CD4-positive, alpha-beta T cell (primary cell): ENCODE data around the gene MTHFD2. TPM values are rescaled to one million over a fixed set of nuclear protein-coding genes. Genes with fewer than 3 reads are reported as not detected.

Experiments
- ATAC-seq: fragments of 200-7000 bp; cut with Tn5 transposase; one replicate; pipeline ENCODE4 v1.10.0; 2022; ENCODE audit warnings: mild to moderate bottlenecking; ENCODE audit not compliant: poor library complexity
- CTCF ChIA-PET: fragments of 350-600 bp; sonication (Branson Sonifier 250); formaldehyde crosslinking; loops from one replicate; lab custom pipeline; 2021; ENCODE audit warnings: antibody characterized with exemption, inconsistent platforms; lab: Charles Lee
- POLR2A ChIA-PET: fragments of 350-600 bp; sonication (Branson Sonifier 250); formaldehyde crosslinking; loops from one replicate; lab custom pipeline; 2021; ENCODE audit warnings: antibody characterized with exemption, inconsistent platforms; lab: Charles Lee
- DNase-seq, 14 experiments: peaks; one replicate each; pipeline ENCODE4 v3.0.0-alpha.2; 2013 to 2020; ENCODE audit warnings: mixed read lengths in 2 of 14
- H3K27ac ChIP-seq, 2 donors: one replicate each; pipeline versions ENCODE4 v1.5.1 to v1.7.0; 2013; ENCODE audit warnings: low read length in 2 of 2, low read depth in 1 of 2, mild to moderate bottlenecking in 1 of 2
- H3K27me3 ChIP-seq, 2 experiments: 1 replicate in 1 of 2; 2 replicates in 1 of 2; pipeline versions ENCODE4 v1.6.1 to v1.7.0; 2013; ENCODE audit warnings: low read length in 2 of 2, control low read depth in 1 of 2, mild to moderate bottlenecking in 1 of 2, moderate library complexity in 1 of 2; ENCODE audit not compliant: insufficient read depth in 2 of 2, control insufficient read depth in 1 of 2
- H3K36me3 ChIP-seq: one replicate; pipeline ENCODE4 v1.6.1; 2013; ENCODE audit warnings: low read length, control low read depth; ENCODE audit not compliant: insufficient read depth
- H3K4me1 ChIP-seq: one replicate; pipeline ENCODE4 v1.6.1; 2013; ENCODE audit warnings: low read length, control low read depth; ENCODE audit not compliant: insufficient read depth
- H3K4me3 ChIP-seq: one replicate; pipeline ENCODE4 v1.5.1; 2013; ENCODE audit warnings: mild to moderate bottlenecking, low read length, moderate library complexity
- H3K9me3 ChIP-seq, 2 experiments: 1 replicate in 1 of 2; 2 replicates in 1 of 2; pipeline versions ENCODE4 v1.6.1 to v1.7.0; 2013; ENCODE audit warnings: low read length in 2 of 2, mild to moderate bottlenecking in 2 of 2, control low read depth in 1 of 2, moderate library complexity in 1 of 2; ENCODE audit not compliant: control insufficient read depth in 1 of 2, insufficient read depth in 1 of 2
- H3K27ac Mint-ChIP-seq: one replicate; pipeline ENCODE4 v1.8.0; 2020; ENCODE audit warnings: mixed read lengths
- H3K27me3 Mint-ChIP-seq: one replicate; pipeline ENCODE4 v1.8.0; 2021; ENCODE audit warnings: mixed read lengths
- H3K36me3 Mint-ChIP-seq: one replicate; pipeline ENCODE4 v1.8.0; 2021; ENCODE audit warnings: low read depth, mixed read lengths
- H3K4me1 Mint-ChIP-seq: one replicate; pipeline ENCODE4 v1.8.0; 2021; ENCODE audit warnings: low read depth, mixed read lengths
- H3K4me3 Mint-ChIP-seq: one replicate; pipeline ENCODE4 v1.8.0; 2020; ENCODE audit warnings: mild to moderate bottlenecking, mixed read lengths
- H3K9me3 Mint-ChIP-seq: one replicate; pipeline ENCODE4 v1.8.0; 2020; ENCODE audit warnings: mixed read lengths
- intact Hi-C, 2 experiments: fragments of 100-400 bp; cut with DNase I in 1 of 2; cut with micrococcal nuclease in 1 of 2; formaldehyde crosslinking; loops; one replicate each; pipeline versions ENCODE4 v1.15.1 to v1.9.0; 2023 to 2025; cut with DNase I, micrococcal nuclease
- total RNA-seq, 174 experiments: library from RNA in 2 of 174; stranded (reverse) in 2 of 174; gene quantifications; one replicate each; pipeline ENCODE4 v1.2.3 and lab custom pipeline; 2021 to 2026
- TF ChIP-seq, protein P1 (sequence below): fragments of 200-600 bp; IDR thresholded peaks from one replicate; pipeline ENCODE4 v1.8.0; 2022; ENCODE audit warnings: antibody characterized with exemption, mild to moderate bottlenecking

The MTHFD2 gene
- total RNA-seq, 2 experiments from 2014 or later: 18.6 to 21.6 TPM

DNA sequence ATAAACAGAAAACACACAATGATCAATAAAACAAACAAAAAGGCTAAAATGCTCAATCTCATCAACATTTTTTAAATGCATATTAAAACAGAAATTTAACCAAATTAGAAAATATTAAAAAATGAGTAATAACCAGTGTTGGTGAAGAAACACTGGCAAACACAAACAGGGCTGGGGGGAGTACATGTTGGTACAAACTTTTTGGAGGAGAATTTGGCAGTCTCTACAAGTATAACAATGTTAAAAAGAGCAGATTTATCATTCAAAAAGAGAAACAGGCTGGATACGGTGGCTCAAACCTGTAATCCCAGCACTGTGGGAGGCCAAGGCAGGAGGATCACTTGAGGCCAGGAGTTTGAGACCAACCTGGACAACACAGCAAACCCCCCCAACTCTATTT lies 33.7 kb upstream of the MTHFD2 start:
- intact Hi-C loops: no loop called here
- Histone ChIP-seq H3K4me3 (no peak overlapping the region), H3K4me1 (no peaks in the 10 kb centered on the region), H3K36me3 (peaks cover 94% of the 10 kb centered on the region), H3K27ac (no peak overlapping the region), H3K9me3 (no peaks in the 10 kb centered on the region), H3K27me3 (no peaks in the 10 kb centered on the region)
- Mint-ChIP-seq H3K36me3 (peaks cover 98% of the 10 kb centered on the region), H3K4me1 (no peaks in the 10 kb centered on the region), H3K9me3 (no peaks in the 10 kb centered on the region), H3K4me3 (no peak overlapping the region), H3K27me3 (no peaks in the 10 kb centered on the region), H3K27ac (no peak overlapping the region)
- POLR2A ChIA-PET: interaction anchor here (2.1 kb wide), 1 partner anchor 14 kb away, joined by 7 read pairs; the partner anchor contains the start of gene MOB1A
- no peak for ATAC-seq
- TF ChIP-seq, protein P1, sequence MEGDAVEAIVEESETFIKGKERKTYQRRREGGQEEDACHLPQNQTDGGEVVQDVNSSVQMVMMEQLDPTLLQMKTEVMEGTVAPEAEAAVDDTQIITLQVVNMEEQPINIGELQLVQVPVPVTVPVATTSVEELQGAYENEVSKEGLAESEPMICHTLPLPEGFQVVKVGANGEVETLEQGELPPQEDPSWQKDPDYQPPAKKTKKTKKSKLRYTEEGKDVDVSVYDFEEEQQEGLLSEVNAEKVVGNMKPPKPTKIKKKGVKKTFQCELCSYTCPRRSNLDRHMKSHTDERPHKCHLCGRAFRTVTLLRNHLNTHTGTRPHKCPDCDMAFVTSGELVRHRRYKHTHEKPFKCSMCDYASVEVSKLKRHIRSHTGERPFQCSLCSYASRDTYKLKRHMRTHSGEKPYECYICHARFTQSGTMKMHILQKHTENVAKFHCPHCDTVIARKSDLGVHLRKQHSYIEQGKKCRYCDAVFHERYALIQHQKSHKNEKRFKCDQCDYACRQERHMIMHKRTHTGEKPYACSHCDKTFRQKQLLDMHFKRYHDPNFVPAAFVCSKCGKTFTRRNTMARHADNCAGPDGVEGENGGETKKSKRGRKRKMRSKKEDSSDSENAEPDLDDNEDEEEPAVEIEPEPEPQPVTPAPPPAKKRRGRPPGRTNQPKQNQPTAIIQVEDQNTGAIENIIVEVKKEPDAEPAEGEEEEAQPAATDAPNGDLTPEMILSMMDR: no peak
- DNase-seq: no peak
- CTCF ChIA-PET: no interaction called here

GRCh38 chr2:74168739-74169138 lies 29.7 kb upstream of the MTHFD2 start:
- Histone ChIP-seq H3K36me3 (peaks cover 86% of the 10 kb centered on the region), H3K4me1 (peaks cover 7% of the 10 kb centered on the region), H3K27ac (no peak overlapping the region), H3K27me3 (no peaks in the 10 kb centered on the region), H3K9me3 (no peaks in the 10 kb centered on the region), H3K4me3 (no peak overlapping the region)
- CTCF ChIA-PET: no interaction called here
- H3K27me3 Mint-ChIP-seq: no peaks in the 10 kb centered on the region
- H3K9me3 Mint-ChIP-seq: no peaks in the 10 kb centered on the region
- POLR2A ChIA-PET: interaction anchor here (3.0 kb wide), 1 partner anchor 10 kb away, joined by 17 read pairs; the partner anchor contains the start of gene MOB1A
- H3K4me1 Mint-ChIP-seq: peaks cover 15% of the 10 kb centered on the region
- ATAC-seq: no peak
- H3K4me3 Mint-ChIP-seq: no peak overlapping the region
- no peak overlapping the region for H3K27ac Mint-ChIP-seq
- DNase-seq: no peak
- peaks cover 86% of the 10 kb centered on the region for H3K36me3 Mint-ChIP-seq
- TF ChIP-seq, protein P1: no peak
- intact Hi-C loops: no loop called here

- Mint-ChIP-seq H3K27ac (no peak overlapping the region), H3K4me3 (peak overlapping the region; percentile 18), H3K9me3 (no peaks in the 10 kb centered on the region), H3K36me3 (peaks cover 64% of the 10 kb centered on the region), H3K27me3 (no peaks in the 10 kb centered on the region), H3K4me1 (peaks cover 54% of the 10 kb centered on the region)
- Histone ChIP-seq H3K4me3 (no peak overlapping the region), H3K36me3 (peaks cover 26% of the 10 kb centered on the region), H3K27ac (no peak overlapping the region), H3K9me3 (no peaks in the 10 kb centered on the region), H3K27me3 (no peaks in the 10 kb centered on the region), H3K4me1 (peaks cover 41% of the 10 kb centered on the region)
- DNase-seq (no peak), ATAC-seq (no peak)
- TF ChIP-seq, protein P1: no peak
- intact Hi-C loops: loop anchor here in 1 of 2 experiments (5.0 kb wide), 1 partner anchor 217 kb away; no protein-coding TSS in a partner anchor
- POLR2A ChIA-PET: interaction anchor here (1.0 kb wide), 1 partner anchor 24 kb away, joined by 3 read pairs; no protein-coding TSS in a partner anchor
- CTCF ChIA-PET: interaction anchor here (0.8 to 1.4 kb wide), 2 partner anchors 27 to 55 kb away, joined by 3 to 4 read pairs; partner anchors contain the start of gene BOLA3
These were observed 23.5 kb upstream of the MTHFD2 start for GRCh38 chr2:74174909-74175308.
